HTR-8/SVneo (cell line): Measurements from ENCODE around the gene STK24.
A peak's percentile ranks its signal among the peaks of the same experiment; 100 is the strongest.

Source experiments
- DNase-seq: peaks from one replicate; pipeline ENCODE4 v3.0.0; 2011; ENCODE audit warnings: low spot score, mixed read lengths; ENCODE audit not compliant: insufficient read length
- FAIRE-seq: peaks from 2 replicates; lab custom pipeline; 2011; peaks lifted over from hg19 to GRCh38; lab: Jason Lieb, UNC

The STK24 gene

DNA sequence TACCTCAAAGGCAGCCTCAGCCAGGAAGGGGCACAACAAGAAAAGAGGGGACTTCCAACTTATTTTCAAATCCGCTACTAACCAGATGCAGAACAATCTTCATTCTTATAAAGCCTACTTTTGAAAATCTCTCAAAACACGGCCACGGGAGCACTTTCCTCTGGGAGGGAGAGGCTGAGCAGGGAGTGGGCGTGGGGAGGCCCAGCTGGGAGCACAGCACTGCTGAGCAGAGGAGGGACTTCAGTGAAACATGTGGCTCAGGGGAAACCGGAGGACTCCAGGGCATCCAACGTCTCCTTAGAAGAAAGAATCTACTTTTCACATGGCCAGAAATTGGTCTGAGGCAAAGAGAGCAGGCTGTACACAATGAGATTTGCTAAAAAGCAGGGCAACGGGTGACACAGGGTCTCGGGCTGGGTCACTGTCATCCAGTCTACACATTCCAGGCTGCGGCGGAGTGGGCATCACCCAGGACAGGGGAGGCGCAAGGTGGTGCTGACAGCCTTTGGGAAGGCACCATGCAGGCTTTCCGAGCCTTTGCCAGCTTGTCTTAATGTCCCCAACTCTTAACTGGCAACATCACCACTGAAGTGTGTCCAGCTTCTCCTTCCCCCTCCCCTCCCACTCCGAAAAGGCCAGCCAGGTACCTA lies 117.1 kb downstream of the STK24 start:
- no peak for DNase-seq
- no peak for FAIRE-seq

DNA sequence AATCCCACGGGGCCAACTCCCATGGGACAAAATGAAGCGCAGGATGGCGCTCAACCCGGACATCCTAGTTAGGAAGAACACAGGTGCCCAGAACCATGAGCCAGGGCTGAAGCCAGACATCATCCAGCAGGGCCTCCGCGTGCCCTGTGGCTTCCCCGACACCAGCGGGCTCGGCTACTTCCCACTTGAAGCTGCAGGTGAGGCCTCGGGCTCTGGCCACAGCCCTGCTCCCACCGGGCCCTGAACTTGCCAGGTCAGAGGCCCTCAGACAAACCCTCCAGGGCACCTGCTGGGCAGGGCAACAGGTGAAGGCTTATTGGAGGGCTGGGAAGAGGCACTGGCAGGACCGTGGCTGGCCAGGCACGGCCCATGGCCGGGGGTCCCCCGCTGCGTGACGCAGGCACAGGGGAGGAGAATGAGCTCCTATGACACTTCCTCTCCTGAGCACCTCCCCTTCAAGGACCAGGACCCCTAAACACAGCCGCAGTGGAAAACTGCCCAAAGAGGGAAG lies 117.7 kb downstream of the STK24 start:
- FAIRE-seq (no peak), DNase-seq (no peak)

DNA sequence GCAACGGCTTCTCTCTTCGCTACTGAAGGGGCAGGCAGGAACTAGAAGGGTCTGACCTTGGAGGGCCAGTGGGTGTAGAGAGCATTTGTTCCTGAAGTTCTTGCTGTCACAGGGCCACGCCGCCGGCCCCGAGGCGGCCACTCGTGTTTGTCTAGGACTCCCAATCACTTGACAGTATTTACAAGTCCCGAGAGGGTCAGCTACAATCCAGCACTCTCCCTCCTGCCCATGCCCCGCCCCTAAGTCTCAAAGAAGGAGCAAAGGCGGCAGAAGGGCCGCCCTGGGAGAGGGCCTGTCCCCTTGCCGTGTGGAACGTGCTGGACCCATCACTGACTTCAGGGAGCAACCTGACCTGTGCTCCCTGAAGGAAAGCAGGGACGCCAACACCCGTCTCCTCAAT lies 118.5 kb downstream of the STK24 start:
- FAIRE-seq: no peak
- DNase-seq: no peak

DNA sequence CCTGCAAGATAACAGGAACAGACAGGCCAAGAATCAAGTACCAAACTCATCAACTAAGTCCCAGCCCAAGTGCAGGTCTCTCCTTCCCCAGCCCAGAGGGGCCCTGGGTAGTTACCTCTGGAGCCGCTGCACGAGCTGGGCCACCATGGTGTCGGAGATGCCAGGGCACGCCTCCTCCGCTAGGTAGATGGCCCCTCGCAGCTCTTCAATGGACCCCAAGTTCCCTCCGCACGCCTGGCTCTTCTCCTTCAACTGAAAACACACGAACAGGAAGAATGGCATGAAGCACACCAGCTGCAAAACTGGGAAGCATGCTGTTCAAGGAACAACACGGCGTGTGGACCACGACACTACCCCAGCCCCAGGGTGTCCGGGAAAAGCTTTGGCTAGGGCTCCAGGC lies 119.9 kb downstream of the STK24 start:
- no peak for FAIRE-seq
- DNase-seq: no peak

DNA sequence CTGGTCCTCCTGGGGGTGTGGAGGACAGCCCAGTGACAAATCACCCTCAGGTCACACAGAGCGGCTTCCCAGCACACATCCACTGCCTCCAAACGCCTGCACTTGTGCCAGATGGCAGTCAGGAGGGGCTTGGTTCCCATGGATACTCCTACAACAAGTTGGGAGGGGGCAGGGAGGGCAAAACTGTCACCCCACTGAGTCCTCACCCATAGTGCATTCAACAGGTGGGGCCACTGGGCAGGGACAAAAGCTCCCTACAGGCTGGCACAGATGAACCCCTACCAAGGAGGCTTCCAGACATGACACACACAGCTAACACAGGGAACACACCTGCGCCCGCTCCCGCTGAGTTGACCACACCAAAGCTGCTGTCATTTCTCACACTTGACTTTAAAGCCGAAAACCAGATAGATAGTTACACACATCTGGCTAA lies 120.5 kb downstream of the STK24 start:
- FAIRE-seq: no peak
- no peak for DNase-seq

DNA sequence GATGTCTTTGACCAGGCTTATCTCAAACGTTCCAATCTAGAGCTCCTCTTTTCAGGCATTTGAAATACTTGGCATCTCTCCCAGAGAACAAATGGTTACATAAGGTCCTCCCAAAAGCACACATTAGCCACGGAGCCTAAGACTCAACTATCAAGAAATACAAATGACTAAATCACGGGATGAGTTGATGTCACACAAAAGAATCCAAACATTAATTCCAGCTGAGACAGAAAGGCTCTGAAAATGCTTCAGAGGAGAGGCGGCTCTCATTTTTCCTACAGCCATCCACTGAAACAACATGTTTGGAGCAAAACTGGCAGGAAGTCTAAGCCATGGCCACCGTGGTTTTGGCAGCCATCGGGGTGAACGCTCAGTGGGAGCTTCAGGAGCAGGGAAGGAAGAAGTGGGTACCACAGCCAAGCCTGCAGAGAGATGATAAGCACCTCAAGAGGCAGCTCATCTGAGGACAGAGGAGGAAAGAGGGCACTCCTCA lies 122.5 kb downstream of the STK24 start:
- no peak for DNase-seq
- FAIRE-seq: no peak

DNA sequence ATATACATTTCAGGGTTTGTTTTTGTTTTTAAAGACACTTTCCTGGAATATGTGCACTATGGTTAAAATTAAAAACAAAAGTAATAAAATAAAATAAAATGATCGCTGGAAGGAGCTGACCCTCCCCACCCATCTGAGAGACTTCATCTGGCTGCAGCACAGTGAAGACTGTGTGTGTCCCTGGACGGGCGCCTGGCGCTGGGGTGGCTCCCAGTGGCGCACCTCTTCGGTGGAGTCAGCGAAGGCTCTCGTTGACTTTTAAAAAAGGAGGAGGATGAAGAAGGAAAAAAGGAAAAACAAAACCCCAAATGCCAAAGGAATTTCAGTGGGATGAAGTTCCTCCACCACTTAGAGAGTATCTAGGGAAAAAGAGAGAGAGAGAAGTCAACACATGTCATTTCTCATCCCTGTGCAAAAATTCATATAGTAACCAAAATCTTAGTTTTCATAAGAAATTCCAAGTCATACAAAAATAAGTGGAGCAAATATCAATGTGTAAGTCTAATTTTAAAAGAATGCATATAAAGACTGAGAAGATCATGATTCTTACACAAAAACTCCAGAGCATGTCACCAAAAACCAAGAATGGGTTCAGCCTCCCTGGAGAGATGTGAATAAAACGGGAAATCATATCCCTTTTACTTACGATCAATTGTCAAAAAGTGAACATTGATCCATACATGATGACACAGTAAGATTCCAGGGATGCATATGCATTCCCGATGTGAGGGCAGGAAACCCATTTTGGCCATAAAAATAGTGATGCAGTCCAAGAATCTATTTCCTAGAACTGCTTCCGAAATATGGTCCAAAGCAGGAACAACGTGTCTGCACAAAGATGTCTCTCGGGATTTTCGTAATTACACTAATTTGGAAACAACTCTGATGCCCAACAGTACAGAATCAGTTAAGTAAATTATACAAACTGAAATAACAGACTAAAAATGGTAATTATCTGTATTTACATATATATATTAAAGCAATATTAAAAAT lies 123.8 kb downstream of the STK24 start:
- FAIRE-seq: no peak
- no peak for DNase-seq

DNA sequence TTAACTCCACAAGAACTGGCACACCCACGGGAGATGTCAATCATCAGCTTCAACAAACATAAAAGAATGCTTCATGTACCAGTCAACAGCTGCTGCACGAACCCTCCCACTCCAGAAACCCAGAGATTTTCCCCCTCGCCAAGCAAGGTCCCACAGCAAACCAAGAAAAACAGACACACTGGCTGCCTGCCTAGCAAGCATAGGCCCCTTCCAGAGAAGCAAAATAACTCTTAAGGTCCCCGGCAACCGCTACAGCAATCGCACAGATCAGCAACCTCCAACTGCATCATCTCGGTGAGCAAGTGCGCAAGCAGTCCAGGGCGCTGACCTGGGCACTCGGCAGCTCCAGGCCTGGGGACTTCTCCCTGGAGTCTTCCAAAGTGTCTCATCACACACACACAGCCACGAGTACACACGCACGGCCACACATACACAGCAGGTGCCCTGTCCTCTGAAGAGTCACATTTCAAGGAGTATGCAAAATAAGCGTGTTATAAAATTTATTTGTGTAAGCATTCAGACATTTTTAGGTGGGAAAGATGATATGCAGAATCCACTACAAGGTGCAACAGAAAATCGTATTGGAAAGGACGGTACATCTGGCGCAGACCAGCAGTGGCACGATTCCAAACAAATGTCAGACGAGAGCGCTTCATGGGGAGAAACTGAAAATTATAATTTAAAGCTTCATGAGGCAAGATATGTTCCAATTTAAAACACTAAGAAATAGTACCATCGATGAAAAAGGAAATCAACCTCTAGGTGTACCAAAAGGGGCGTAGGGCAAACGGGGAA lies 125.0 kb downstream of the STK24 start:
- no peak for DNase-seq
- no peak for FAIRE-seq

DNA sequence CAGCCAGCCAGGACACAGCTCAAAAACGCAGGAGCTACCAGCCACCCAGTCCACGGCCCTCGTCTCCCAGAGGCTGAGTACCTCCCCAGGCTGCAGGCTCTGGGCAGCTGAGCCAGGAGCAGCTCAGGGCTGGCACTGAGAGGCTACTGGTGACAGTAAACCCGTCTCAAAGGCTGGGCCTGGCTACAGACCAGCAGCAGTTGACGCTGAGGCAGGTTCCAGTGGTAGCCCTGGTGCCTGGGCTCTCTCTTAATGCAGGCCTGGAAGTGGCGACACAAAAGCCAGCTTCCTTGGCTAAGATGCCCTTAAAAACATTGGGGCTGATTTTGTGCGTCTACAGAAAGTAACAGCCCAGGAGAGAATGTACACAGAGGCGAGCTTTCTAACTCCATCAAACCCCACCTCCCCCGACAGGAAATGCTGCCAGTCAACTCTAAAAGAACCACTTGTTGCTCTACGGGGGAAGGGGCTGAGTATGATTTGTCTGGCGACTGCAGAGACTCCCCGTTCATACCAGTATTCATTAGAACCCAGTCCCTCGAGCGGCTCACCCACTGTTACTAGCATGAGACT lies 126.3 kb downstream of the STK24 start:
- FAIRE-seq (no peak), DNase-seq (no peak)

DNA sequence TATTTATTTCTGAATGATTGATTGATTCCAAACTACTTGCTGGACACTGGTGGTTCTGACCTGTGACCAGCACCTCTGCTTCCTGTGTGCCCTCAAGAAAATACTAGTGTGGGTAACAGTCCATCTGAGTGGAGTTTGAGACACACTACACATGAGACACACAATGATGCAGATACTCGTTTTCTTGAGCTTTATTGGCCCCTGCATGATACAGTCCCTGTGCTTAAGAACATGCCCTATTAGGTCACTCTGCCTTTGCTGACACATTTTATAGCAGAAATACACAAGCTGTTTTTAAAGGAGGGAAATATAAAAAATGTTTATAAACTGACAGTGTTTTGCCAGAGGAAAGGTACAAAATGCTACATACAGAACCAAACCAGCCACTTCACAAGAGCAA lies 126.9 kb downstream of the STK24 start:
- no peak for FAIRE-seq
- DNase-seq: no peak

DNA sequence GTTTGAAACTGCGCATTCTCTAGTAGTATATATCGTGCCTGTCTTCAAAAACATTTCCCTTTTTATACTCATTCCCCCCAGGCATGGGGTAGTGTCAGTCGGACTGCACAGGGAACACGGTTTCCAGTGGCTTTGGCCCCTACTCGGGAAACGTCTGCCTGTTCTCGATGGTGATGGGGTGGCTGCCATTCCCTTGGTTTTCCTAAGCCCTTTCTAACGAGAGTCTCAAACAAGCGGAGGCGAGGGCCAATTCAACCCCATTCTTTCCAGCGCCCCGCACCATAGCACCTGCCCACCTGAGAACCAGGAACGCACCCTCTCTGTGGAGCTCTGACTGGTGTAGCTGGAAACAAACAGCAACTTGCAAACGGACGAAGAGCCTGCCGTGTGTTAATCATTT lies 127.6 kb downstream of the STK24 start:
- no peak for FAIRE-seq

DNA sequence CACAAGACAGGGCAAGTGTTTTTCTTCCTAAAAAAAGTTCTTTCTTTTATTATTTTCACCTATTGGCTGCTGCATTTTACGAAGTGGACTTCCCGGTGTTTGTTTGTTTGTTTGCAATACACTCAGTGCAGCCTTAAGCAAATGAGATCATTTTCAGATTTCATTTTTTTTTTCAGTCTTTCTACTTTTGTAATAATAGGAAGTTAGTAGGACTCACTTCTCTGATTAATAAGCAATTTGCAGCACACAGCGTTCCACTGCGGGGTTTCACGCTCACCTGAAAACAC lies 128.3 kb downstream of the STK24 start:
- DNase-seq (no peak), FAIRE-seq (no peak)

More for the DNA sequence above, 127.6 kb downstream of the STK24 start:
- no peak for DNase-seq

DNA sequence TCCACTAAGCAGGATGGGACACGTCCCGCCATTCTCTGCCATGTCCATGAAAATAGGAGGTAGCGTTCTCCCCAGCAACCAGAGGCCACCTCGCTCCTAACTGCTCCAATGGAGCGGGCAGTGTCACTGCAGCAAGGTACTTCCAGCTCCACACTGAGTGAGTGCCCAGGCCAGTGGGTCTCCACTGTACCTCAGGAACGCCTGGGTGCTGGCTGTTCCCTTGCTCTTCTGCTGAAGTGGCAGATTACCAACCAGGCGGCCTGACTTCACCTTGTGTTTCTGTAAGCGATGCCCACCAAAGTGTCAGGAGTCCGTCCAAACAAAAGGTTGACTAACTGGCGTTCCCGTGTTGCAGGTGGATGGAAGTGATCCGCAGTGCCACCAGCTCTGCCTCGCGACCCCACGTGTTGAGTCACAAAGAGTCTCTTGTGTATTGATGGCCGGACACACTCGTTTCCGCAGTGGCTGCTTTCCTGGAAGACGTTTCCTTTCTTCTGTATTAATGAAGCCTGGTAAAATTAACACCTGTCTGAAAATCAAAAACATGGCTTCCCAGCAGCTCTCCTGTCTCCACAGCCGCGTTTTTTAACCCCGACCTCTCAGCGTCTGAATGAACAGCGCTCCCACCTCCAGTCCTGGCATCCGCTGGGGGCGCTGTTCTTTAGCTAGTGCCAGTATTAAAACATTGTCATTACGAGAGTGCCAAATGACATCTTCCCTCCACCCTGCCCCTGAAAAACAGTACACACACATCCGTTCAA lies 128.8 kb downstream of the STK24 start:
- FAIRE-seq (no peak), DNase-seq (no peak)

DNA sequence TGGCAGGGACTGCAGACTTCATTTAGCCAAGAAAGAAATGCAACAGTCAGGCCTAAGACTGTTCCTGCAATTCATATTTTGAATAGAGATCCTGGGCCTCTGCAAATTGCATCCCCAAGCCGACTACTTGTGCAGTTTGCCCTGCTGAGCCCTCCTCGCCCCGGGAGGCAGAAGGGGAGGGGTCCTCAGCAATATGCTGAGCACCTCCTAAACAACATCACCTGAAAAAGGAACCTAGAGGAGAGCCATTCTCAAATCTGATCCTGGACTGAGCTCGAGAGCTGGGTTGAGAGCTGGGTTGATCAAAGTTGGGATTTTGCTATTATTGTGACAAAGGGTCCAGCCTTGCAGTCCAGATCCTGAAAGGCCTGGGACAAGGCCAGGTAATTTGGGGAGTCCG lies 129.8 kb downstream of the STK24 start:
- FAIRE-seq (no peak), DNase-seq (no peak)

DNA sequence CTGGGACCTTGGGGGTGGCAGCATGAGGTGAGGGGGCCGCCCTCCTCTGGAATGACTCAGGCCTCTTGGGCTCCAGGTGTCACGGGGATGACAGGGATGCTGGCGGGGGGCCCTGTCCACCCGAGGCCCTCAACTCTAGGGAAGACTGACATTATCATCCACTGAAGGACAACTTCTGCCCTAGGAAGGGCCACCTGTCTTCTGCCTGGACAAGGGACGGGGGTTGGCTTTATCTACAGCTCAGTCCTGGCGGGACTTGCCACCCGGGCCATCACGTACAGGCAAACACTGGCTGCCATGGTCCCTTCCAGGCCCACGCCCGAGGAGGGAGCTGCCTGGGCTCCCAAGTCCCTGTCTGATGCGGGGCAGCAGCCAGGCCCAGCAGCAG lies 130.7 kb downstream of the STK24 start:
- FAIRE-seq (no peak), DNase-seq (no peak)

DNA sequence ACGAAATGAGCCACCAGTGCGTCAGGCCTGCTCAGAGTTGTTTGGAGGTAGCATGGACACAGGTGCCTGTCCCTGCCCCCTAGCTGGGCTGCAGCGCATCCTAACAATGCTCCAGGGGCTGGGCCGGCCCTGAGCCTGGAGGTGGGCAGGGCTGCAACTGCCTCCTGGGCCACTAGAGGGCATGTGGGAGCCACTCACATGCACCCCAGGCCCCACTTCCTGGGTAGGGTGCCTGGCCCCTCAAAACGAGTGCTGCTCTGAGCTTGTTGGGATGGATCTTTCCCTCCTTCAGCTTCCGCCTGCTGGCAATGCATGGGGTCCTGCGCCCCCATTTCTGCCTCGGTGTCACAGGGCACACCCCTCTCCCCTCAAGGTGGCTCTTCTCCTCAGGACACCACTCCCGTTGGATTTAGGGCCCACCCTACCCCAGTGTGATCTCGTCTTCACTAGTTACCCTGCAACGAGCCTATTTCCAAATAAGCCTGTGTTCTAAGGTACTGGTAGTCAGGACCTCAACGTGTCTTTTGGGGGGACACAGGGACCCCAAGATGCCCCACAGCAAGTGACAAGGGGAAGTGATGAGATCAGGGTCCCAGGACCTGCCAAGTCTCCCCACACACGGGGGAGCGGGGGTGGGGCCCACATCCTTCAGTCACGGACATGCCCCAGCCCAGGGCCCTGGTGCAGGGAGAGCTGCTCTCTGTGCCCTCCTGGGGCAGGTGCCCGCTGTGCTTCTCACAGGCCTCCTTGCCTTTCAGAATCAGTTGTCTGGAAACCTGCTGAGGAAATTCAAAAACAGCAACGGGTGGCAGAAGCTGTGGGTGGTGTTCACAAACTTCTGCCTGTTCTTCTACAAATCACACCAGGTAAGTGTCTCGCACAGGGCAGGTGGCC lies 131.3 kb downstream of the STK24 start:
- no peak for FAIRE-seq

DNA sequence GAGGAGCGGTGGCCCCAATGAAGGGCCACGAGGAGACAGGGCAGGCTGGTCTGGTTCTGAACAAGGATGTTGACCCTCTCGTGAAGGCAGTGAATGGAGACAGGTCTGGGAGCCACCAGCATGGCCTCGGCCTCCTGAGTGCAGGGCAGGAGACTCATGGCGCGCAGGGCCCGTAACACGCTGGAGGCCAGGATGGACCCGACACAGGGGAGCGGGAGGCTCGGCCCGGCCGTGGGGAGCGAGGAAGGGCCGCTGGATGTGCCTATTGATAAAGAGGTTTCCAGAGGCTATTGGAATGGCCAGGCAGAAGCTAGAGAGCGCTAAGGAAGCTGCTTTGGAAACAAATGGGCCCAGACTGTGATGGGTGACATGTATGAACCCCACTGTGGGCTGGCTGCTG lies 132.5 kb downstream of the STK24 start:
- DNase-seq: no peak
- FAIRE-seq: no peak

More for the DNA sequence above, 131.3 kb downstream of the STK24 start:
- DNase-seq: peak; percentile 55

DNA sequence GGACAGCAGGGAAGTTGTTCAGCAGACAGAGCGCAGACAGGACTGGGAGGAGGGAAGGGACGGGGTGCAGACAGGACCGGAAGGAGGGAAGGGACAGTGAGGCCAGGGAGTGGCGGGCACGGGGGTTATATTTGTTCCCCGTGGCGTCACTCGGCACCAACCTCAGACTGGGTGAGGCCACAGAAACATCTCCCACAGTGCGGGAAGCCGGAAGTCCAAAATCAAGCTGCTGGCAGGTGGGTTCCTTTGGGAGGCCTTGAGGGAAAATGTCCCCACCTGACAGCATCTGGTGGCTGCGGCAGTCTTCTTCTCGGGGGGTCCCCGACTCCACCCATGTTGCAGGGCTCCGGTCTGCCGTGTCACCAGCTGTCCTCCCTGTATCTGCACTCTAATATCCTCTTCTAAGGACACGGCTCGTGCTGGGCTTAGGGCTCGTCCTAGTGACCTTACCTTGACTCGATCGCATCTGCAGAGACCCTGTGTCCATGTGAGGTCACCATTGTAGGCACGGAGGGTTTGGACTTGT lies 133.0 kb downstream of the STK24 start:
- no peak for FAIRE-seq
- DNase-seq: no peak
